HG02970 (cell line): Measurements from ENCODE around the gene SLC5A2.
"Not testable (repeated sequence)": the region's sequence is repeated elsewhere in the genome, so short reads cannot be mapped to it uniquely, and the experiment has no call there.

Experiments
- ATAC-seq: cut with Tn5 transposase; IDR thresholded peaks from one replicate; pipeline ENCODE4 v1.9.1; 2021; ENCODE audit warnings: mild to moderate bottlenecking, moderate library complexity, moderate number of reproducible peaks; ENCODE audit not compliant: unreplicated experiment, low FRiP score

The SLC5A2 gene

DNA sequence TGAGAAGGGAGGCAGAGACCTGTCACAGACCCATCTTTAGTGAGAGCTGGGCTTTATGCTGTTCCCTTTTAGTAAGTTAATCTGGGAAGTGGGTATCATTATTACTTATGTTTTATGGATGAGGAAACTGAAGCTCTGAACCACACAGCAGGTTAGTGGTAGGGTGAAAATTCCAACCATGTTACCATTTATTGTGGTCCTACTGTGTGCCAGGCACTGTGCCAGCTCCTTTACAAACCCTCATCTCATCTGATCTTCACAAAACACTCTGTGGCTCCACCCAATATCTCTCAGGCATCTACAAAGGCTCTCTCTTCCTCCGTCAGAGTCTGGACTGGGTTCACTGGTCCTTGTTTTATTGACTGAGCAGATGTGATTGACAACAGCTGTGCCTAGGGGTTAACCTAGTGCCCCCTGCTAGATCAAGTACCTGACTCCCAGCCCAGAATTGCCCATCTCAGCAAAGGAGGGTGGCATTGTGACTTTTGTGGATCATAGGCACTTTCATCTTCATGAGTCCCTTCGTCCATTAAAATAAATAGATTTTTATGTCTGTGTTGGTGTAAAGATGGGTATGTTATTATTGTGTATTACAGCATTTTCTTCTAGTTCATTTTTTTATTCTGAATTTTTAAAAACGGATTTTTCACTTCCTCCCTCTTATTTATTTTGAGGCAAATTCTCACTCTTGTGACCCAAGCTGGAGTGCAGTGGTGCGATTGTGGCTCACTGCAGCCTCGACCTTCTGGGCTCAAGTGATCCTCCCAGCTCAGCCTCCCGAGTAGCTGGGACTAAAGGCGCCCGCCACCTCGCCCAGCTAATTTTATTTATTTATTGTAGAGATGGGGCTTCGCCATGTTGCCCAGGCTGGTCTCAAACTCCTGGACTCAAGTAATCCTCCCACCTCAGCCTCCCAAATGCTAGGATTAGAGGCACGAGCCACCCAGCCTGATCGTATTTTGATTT lies 7.9 kb upstream of the SLC5A2 start:
- ATAC-seq, result no peak

DNA sequence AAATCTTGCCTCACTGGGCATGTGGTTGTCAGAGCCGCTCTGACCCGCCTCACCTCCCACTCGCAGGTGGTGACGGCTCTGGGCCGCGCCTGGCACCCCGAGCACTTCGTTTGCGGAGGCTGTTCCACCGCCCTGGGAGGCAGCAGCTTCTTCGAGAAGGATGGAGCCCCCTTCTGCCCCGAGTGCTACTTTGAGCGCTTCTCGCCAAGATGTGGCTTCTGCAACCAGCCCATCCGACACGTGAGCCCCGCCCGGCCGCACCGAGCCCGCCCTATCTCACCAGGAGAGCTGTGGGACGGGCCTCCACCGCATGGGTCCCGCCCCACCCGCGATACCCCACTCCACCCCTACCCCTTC lies 7.0 kb upstream of the SLC5A2 start:
- no peak for ATAC-seq

DNA sequence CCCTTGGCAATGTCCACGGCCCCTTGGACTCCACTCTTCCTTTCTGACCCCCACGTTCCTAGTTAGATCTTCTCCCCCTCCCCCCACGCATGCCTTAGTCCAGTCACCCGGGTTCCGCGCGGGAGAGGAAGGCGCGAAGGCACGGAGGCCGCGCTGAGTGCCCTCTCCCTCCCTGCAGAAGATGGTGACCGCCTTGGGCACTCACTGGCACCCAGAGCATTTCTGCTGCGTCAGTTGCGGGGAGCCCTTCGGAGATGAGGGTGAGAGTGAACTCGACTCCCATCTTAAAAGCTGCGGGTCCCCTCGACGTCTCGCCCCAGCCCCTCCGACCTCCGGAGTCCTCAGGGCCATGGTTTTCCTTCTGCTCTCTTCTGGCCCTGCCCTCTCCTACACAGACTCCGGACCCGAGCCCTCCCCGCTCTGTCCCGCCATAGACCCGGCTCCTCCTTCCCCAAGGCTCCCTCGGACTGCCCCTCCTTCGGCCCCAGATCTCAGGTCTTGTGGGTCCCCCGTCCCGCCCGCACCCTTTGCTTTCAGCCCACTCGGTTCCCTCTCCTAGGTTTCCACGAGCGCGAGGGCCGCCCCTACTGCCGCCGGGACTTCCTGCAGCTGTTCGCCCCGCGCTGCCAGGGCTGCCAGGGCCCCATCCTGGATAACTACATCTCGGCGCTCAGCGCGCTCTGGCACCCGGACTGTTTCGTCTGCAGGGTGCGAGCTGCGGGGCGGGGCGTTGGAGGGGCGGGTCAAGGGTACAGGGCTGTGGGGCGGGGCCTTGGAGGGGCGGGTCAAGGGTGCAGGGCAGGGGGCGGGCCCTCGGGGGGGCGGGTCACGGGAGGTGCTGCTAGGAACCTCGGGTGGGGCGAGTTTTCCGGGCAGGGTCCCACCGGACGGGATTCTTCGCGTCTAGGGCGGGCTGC lies 6.4 kb upstream of the SLC5A2 start:
- ATAC-seq, result no peak

DNA sequence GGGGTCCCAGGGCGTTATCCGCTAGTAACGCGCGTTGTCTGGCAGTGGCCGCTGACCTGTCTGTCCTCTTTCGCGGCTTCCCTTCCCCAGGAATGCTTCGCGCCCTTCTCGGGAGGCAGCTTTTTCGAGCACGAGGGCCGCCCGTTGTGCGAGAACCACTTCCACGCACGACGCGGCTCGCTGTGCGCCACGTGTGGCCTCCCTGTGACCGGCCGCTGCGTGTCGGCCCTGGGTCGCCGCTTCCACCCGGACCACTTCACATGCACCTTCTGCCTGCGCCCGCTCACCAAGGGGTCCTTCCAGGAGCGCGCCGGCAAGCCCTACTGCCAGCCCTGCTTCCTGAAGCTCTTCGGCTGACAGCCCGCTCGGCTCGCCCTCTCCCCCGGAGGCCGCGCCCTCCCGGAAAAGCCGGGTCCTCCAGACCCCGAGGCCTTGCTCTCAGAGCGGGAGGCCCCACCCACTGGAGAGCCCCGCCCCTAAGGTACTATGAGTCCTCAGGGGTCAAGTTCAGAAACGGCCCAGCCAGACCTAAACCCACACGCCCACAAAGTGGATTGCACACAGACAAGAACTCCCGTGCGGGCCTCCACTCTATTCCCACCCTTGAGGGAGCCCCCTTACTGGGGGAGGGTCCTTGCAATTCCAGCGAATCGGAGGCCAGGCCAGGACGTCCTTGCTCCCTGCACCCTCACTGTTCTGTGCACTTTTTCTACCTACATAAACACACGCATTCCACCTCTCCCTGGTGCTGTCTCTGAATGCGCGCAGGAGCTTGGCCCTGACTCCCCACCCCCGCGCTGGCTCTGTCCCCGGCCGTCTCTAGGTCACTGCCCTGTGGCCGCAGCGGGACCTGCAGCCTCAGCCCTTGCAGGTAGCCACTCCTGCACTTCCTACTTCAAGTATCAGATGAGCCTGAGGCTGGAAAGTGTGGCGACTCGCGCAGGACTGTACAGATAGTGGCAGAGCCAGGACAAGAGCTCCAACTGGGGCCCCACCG lies 5.4 kb upstream of the SLC5A2 start:
- ATAC-seq, result no peak

DNA sequence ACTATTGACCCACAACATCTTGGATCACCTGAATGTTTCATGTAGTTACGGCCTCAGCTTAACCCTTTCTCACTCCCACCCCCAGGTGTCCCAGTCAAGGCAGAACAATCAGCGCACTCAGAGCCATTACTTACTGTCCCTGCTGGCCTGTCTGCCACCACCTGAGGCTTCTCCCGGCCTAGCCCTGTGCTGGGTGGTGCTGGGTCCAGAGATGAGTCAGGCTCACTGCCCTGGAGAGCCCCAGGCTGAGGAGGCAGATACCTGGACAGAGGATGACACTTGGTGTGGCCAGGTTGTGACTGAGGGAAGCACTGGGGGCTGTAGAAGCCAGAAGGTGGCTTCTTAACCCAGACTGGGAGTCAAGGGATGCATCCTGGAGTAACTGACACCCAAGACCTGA lies 4.0 kb upstream of the SLC5A2 start:
- no peak for ATAC-seq

DNA sequence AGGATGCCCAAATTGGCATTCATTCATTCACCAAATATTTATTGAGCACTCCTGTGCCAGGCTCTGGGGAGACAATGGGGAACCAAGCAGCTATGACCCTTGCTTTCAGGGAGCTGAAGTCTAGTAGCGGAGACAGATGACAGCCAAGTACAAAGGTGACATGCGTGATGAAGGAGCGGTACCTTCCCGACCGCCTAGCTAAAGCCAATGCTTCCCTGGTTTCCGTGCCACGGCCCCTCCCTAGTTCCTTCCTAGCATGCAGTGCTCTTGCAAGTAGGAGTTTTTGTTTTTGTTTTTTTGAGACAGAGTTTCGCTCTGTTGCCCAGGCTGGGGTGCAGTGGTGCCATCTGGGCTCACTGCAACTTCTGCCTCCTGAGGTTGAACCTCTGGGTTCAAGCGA lies 3.2 kb upstream of the SLC5A2 start:
- ATAC-seq, result no peak

DNA sequence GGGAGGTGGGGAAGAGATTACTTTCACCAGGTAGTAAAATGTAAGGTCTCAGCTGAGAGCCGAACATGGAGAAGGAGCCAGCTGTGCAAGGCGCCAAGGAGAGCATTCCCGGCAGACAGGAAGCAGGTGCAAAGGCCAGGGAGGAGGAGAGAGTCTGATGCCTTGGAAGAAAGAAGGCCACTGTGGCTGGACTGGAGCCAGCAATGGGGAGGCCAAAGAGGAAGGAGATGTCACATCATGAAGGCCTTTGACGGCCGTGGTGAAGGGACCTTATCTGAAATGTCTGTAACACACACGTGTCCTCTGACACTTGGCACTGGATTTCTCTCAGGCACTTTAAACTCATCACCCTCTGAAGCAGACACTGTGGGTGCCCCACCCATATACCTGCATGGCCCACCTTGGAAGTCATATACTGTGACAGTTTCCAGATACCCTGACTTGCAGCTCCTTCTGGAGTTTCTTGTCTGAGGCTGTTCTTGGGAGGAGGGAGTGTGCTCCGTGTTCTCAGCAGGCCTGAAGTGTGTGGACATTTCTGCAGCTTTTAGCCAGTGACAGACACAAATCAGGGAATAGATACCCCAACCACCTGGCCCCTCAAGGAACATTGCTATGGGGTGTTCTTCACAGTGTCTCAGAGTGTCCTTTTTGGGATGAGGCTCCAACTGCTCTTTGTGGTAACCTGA lies 1.9 kb upstream of the SLC5A2 start:
- no peak for ATAC-seq

DNA sequence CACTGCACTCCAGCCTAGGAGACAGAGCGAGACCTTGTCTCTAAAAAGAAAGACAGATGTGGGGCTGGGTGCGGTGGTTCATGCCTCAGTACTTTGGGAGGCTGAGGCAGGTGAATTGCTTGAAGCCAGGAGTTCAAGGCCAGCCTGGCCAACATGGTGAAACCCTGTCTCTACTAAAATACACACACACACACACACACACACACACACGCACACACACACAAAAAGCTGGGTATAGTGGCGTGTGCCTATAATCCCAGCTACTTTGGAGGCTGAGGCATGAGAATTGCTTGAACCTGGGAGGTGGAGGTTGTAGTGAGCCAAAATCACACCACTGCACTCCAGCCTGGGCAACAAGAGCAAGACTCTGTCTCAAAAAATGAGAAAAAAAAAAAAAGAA lies 1.1 kb downstream of the SLC5A2 start:
- ATAC-seq, result not testable (repeated sequence)

DNA sequence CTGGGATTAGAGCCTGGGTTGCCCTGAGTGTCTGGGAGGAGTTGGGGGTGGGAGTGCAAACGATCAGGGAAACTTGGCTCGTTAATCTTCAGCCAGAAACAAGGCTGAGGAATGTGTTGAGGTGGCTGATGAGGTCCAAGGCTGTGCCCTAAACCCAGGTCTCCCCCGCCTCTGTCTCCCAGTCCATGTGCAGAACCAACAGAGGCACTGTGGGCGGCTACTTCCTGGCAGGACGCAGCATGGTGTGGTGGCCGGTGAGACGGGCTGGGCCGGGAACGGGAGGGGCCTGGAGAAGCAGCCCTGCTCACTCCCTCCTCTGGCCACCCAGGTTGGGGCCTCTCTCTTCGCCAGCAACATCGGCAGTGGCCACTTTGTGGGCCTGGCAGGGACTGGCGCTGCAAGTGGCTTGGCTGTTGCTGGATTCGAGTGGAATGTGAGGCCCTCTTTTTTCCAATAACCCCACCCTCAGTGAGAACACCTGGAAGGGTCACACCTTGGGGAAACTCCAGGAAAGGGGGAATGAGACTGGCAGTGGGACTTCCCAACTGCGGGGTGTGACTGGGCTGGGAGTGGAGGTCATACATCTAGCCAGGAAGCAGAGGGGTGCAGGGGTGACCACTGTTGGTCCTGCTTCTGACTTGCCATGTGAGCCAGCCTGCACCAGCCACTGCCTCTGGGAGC lies 1.7 kb downstream of the SLC5A2 start:
- no peak for ATAC-seq

DNA sequence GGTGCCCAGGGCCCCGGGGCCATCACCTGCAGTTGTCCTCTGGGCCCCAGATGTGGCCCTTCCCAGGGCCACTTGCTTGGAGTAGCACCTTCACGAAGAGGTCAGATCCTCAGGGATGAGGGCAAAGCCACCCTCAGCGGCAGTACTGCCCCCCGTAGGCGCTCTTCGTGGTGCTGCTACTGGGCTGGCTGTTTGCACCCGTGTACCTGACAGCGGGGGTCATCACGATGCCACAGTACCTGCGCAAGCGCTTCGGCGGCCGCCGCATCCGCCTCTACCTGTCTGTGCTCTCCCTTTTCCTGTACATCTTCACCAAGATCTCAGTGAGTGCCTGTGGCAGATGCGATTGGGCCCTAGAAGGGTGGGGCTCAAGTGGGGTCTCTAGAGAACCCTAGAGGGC lies 2.6 kb downstream of the SLC5A2 start:
- no peak for ATAC-seq

DNA sequence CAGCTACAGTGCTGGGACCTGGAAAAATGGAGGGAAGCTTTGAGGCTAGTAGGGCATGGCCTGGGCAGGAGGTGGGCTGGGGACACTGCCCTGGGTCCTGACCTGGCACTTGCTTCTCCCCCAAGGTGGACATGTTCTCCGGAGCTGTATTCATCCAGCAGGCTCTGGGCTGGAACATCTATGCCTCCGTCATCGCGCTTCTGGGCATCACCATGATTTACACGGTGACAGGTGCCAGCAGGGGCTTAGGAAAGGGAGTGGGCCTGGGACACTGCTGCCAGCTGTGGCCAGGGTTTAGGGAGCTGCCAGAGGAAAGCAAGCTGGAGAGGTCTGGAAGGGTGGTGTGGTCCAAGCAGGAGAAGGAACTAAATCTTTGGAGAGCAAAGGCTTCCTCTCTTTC lies 3.1 kb downstream of the SLC5A2 start:
- ATAC-seq, result no peak

DNA sequence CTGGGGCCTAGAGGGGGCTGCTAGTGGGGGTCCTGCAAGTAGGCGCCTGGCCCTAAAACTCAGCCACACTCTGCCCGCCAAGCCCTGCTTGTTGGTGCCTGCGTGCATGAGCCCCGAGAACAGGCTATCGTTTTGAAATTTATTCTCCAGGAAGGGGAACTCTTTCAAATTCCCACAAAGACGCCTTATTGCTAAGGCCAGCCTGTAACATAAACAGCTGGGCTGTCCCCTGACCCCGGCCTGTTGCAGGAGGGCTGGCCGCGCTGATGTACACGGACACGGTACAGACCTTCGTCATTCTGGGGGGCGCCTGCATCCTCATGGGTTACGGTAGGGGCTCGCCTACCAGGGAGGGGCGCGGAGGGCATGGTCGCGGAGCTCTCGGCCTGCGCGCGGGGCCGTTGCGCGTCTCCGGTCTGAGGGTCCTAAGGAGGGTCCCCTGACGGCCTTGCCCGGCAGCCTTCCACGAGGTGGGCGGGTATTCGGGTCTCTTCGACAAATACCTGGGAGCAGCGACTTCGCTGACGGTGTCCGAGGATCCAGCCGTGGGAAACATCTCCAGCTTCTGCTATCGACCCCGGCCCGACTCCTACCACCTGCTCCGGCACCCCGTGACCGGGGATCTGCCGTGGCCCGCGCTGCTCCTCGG lies 4.3 kb downstream of the SLC5A2 start:
- ATAC-seq, result no peak

DNA sequence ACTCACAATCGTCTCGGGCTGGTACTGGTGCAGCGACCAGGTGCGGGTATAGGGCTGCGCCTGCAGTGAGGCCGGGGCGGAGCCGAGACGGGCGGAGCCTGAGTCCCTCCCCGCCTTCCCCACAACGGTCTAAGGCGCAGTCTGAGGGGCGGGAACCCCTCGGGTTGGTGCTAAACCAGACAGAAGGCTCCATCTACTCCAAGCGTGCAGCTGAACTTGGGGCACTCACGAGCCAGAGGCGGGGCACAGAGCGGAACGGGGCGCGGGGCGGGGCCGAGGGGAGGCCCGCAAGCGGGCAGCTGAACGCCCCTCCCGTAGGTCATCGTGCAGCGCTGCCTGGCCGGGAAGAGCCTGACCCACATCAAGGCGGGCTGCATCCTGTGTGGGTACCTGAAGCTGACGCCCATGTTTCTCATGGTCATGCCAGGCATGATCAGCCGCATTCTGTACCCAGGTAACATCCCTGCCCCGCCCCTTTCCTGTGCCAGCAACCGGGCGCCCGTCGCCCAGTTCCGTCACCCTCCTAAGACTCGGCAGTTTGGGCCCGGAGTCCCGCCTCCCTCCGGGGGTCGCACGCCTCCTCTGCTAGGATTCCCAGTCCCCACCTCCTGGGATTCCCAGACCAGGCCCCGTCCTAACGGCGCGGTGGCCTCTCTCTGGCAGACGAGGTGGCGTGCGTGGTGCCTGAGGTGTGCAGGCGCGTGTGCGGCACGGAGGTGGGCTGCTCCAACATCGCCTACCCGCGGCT lies 5.0 kb downstream of the SLC5A2 start:
- peak; percentile 61 for ATAC-seq

DNA sequence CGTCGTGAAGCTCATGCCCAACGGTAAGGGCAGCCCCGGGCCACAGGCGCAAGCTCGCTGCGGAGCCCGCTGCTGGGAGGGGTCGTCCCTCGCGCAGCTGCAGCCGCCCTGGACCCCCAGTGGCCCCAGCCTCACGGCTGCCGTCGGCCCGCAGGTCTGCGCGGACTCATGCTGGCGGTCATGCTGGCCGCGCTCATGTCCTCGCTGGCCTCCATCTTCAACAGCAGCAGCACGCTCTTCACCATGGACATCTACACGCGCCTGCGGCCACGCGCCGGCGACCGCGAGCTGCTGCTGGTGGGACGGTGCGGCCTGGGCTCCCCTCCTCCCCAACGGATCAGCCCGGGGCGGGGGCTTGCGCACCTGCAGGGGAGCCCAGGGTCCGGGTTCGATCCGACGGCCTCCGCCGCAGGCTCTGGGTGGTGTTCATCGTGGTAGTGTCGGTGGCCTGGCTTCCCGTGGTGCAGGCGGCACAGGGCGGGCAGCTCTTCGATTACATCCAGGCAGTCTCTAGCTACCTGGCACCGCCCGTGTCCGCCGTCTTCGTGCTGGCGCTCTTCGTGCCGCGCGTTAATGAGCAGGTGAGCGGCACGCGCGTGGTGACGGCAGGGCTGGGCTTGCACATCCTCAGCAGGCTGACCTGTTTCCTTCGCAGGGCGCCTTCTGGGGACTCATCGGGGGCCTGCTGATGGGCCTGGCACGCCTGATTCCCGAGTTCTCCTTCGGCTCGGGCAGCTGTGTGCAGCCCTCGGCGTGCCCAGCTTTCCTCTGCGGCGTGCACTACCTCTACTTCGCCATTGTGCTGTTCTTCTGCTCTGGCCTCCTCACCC lies 5.8 kb downstream of the SLC5A2 start:
- ATAC-seq, result no peak

DNA sequence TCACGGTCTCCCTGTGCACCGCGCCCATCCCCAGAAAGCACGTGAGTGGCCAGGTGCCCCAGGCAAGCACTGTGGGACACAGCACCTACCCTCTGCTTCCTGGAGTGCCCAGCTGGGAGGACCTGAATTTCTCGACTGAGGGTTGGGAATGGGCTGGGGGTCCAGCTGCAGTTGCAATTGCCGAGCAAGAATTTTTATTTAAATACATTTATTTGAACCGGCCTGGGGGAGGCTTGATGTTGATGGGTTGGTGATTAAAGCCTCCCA lies 6.3 kb downstream of the SLC5A2 start:
- ATAC-seq, result no peak

DNA sequence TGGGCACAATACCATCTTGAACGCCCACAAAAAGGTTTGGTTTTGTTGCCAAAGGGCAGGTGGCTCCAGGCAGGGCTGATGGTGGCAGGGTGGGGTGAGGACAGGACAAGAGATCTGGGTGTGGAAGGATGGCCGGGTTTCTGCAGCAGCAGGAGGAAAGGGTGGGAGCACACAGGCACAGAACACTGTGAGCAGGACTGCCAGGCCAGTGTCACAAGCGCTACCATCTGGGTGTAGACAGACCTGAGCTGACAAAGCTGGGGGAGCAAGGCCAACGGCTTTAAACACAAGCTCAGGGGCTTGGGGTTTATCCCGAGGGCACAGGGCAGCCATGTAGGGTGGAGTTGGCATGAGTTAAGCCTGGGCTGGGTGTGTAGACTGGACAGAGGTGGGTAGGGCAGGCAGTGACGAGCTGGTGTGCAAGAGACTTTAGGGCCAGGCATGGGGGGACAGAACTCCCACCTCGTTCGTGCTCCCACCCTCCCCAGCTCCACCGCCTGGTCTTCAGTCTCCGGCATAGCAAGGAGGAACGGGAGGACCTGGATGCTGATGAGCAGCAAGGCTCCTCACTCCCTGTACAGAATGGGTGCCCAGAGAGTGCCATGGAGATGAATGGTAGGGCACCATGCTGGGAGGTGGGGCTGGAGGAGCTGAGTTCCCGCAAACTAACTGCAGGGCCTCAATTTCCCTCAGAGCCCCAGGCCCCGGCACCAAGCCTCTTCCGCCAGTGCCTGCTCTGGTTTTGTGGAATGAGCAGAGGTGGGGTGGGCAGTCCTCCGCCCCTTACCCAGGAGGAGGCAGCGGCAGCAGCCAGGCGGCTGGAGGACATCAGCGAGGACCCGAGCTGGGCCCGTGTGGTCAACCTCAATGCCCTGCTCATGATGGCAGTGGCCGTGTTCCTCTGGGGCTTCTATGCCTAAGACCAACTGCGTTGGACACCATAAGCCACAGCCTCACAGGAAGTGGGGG lies 7.0 kb downstream of the SLC5A2 start:
- no peak for ATAC-seq
